ENCODE measurements around the gene MAGT1.

Gene MAGT1

DNA sequence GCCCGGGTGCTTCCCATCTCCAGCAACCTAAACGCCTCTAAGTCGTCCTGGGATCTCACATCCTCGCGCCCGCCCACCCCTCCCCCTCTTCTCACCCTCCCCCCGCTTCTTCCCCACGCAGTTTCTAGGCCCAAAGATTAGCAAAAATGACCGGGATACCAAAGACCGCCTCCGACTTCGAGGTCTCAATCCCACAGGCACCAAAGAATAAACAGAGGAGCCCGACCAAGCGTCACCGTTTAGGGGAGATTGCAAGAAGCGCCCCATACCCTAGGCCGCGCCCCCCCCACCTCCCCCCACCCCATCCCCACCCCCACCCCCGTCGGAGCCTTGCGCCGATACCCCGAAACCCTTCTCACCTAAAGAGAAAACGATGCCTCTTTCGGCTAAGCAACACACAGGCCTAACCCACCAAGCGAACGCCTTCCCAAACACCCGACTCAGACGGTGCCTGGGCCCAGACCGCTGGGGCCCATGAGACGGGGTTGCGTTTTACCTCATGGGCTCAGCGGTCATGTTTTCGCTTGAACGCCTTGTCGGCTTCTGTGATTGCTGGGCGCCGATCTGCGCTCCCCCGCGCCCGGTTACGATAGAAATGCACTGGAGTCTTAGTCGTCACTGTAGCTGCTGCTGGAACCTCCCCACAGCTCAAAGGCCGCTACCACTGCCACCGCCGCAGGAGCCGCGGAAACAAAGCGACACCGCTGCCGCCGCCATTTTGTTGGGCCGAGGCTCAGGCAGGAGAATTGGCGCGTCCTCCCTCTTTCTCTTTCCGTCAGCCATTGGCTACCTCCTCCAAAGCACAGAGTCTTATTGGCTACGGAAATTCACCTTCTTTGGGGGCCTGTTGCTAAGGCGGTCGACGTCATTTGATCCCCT lies 109.5 kb downstream of the MAGT1 start, which contains the start of gene ATRX (continued):
- TF ChIP-seq, protein P1, sequence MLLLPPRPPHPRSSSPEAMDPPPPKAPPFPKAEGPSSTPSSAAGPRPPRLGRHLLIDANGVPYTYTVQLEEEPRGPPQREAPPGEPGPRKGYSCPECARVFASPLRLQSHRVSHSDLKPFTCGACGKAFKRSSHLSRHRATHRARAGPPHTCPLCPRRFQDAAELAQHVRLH (tag by site-specific recombination; IDR thresholded peaks at IDR 0.05), result 0 out of 2 replicates have a peak, but pooled peaks have one; percentile 9
- TF ChIP-seq ZNF623 (tag by site-specific recombination; IDR thresholded peaks at IDR 0.05), result 0 out of 2 replicates have a peak, but pooled peaks have one; percentile 8
- no peak for TF ChIP-seq ZNF24 (tag by site-specific recombination; IDR thresholded peaks at IDR 0.05)

DNA sequence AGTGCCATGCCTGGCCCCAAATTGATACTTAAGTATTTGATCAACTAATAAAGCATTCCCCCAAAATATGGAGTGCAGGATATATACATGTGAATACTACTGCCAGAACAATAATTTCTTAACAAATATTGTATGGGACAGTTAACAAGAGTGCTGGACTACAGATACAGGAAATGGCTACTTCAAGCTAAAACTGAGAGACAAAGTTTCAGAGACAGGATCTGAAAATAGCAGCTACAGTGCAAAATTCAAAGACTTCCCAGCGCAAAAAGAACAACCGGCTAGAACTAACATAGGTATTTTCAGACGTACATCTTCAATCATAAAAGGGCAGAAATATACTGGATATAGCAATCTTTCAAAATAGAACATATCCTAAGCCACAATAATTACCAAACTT lies 115.5 kb downstream of the MAGT1 start:
- Histone ChIP-seq H3K9me3 (ENCODE audit: control insufficient read depth, insufficient read depth, low read depth, low read length) (no peaks in the 10 kb centered on the region), H3K36me3 (ENCODE audit: control insufficient read depth in 2 of 2, insufficient read depth in 1 of 2, low read length in 2 of 2) (no peaks in the 10 kb centered on the region; a peak in 1 of 3 replicates), H3K27ac (ENCODE audit: extremely low read depth, low read depth, low read length) (no peak overlapping the region), H3K4me1 (ENCODE audit: control insufficient read depth, insufficient read depth, low read length) (no peaks in the 10 kb centered on the region; the same call in 1 of the 2 replicates), H3K4me3 (ENCODE audit: low read depth, low read length) (no peak overlapping the region)
- TF ChIP-seq ZNF394 (tag by site-specific recombination; IDR thresholded peaks at IDR 0.05; ENCODE audit: borderline replicate concordance), result no peak
- TF ChIP-seq, protein P2, sequence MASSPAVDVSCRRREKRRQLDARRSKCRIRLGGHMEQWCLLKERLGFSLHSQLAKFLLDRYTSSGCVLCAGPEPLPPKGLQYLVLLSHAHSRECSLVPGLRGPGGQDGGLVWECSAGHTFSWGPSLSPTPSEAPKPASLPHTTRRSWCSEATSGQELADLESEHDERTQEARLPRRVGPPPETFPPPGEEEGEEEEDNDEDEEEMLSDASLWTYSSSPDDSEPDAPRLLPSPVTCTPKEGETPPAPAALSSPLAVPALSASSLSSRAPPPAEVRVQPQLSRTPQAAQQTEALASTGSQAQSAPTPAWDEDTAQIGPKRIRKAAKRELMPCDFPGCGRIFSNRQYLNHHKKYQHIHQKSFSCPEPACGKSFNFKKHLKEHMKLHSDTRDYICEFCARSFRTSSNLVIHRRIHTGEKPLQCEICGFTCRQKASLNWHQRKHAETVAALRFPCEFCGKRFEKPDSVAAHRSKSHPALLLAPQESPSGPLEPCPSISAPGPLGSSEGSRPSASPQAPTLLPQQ (tag by site-specific recombination; IDR thresholded peaks at IDR 0.05), result no peak
- TF ChIP-seq, protein P3, sequence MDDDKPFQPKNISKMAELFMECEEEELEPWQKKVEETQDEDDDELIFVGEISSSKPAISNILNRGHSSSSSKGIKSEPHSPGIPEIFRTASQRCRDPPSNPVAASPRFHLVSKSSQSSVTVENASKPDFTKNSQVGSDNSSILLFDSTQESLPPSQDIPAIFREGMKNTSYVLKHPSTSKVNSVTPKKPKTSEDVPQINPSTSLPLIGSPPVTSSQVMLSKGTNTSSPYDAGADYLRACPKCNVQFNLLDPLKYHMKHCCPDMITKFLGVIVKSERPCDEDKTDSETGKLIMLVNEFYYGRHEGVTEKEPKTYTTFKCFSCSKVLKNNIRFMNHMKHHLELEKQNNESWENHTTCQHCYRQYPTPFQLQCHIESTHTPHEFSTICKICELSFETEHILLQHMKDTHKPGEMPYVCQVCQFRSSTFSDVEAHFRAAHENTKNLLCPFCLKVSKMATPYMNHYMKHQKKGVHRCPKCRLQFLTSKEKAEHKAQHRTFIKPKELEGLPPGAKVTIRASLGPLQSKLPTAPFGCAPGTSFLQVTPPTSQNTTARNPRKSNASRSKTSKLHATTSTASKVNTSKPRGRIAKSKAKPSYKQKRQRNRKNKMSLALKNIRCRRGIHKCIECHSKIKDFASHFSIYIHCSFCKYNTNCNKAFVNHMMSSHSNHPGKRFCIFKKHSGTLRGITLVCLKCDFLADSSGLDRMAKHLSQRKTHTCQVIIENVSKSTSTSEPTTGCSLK (tag by site-specific recombination; IDR thresholded peaks at IDR 0.05), result no peak
- no peak for TF ChIP-seq ZNF560 (tag by site-specific recombination; IDR thresholded peaks at IDR 0.05; ENCODE audit: borderline replicate concordance)
- no peak for TF ChIP-seq ZNF768 (tag by site-specific recombination; IDR thresholded peaks at IDR 0.05)
- no peak for TF ChIP-seq KLF16 (tag by site-specific recombination; IDR thresholded peaks at IDR 0.05)
- TF ChIP-seq ZBTB7A (tag by site-specific recombination; IDR thresholded peaks at IDR 0.05; ENCODE audit: low read depth), result no peak
- TF ChIP-seq, protein P4, sequence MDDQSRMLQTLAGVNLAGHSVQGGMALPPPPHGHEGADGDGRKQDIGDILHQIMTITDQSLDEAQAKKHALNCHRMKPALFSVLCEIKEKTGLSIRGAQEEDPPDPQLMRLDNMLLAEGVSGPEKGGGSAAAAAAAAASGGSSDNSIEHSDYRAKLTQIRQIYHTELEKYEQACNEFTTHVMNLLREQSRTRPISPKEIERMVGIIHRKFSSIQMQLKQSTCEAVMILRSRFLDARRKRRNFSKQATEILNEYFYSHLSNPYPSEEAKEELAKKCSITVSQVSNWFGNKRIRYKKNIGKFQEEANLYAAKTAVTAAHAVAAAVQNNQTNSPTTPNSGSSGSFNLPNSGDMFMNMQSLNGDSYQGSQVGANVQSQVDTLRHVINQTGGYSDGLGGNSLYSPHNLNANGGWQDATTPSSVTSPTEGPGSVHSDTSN (CRISPR knock-in tag; IDR thresholded peaks at IDR 0.05), result no peak
- TF ChIP-seq, protein P5, sequence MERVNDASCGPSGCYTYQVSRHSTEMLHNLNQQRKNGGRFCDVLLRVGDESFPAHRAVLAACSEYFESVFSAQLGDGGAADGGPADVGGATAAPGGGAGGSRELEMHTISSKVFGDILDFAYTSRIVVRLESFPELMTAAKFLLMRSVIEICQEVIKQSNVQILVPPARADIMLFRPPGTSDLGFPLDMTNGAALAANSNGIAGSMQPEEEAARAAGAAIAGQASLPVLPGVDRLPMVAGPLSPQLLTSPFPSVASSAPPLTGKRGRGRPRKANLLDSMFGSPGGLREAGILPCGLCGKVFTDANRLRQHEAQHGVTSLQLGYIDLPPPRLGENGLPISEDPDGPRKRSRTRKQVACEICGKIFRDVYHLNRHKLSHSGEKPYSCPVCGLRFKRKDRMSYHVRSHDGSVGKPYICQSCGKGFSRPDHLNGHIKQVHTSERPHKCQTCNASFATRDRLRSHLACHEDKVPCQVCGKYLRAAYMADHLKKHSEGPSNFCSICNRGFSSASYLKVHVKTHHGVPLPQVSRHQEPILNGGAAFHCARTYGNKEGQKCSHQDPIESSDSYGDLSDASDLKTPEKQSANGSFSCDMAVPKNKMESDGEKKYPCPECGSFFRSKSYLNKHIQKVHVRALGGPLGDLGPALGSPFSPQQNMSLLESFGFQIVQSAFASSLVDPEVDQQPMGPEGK (tag by site-specific recombination; IDR thresholded peaks at IDR 0.05), result no peak
- no peak for TF ChIP-seq ZSCAN23 (tag by site-specific recombination; IDR thresholded peaks at IDR 0.05)
- no peak for TF ChIP-seq ZNF146 (tag by site-specific recombination; IDR thresholded peaks at IDR 0.05)
- ChIA-PET CTCF (interaction anchor here (0.6 kb wide), 1 partner anchor 124 kb away, joined by 3 read pairs; no protein-coding TSS in a partner anchor), POLR2A (no interaction called here)

DNA sequence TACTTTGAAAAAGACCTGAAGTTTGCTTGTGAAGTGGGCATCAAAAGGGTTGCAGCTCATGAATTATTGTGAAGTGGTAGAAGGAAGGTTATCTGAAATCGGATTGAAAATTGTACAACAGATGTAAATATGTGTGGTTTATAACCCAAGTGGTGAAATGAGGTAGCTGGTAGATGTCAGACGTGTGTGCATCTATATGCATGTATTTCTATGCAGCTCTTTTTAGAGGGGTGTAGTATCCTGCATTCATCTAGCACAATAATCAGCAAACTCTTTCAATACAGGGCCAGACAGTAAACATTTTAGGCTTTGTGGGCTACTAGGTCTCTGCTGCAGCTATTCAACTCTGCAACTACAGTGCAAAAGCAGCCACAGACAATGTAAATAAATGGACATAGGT lies 118.6 kb downstream of the MAGT1 start:
- Histone ChIP-seq H3K27ac (ENCODE audit: extremely low read depth, low read depth, low read length) (no peak overlapping the region), H3K4me1 (ENCODE audit: control insufficient read depth, insufficient read depth, low read length) (no peaks in the 10 kb centered on the region; the same call in 1 of the 2 replicates), H3K4me3 (ENCODE audit: low read depth, low read length) (no peak overlapping the region), H3K9me3 (ENCODE audit: control insufficient read depth, insufficient read depth, low read depth, low read length) (no peaks in the 10 kb centered on the region), H3K36me3 (ENCODE audit: control insufficient read depth in 2 of 2, insufficient read depth in 1 of 2, low read length in 2 of 2) (no peaks in the 10 kb centered on the region; a peak in 1 of 3 replicates)
- CTCF ChIA-PET, result no interaction called here
- POLR2A ChIA-PET, result no interaction called here
- TF ChIP-seq, protein P6, sequence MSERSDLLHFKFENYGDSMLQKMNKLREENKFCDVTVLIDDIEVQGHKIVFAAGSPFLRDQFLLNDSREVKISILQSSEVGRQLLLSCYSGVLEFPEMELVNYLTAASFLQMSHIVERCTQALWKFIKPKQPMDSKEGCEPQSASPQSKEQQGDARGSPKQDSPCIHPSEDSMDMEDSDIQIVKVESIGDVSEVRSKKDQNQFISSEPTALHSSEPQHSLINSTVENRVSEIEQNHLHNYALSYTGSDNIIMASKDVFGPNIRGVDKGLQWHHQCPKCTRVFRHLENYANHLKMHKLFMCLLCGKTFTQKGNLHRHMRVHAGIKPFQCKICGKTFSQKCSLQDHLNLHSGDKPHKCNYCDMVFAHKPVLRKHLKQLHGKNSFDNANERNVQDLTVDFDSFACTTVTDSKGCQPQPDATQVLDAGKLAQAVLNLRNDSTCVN (tag by site-specific recombination; optimal IDR thresholded peaks at IDR 0.05), result no peak
- TF ChIP-seq YY2 (tag by site-specific recombination; IDR thresholded peaks at IDR 0.05) (no peak), ZNF416 (tag by site-specific recombination; IDR thresholded peaks at IDR 0.05) (no peak), SCRT2 (tag by site-specific recombination; IDR thresholded peaks at IDR 0.05) (no peak)
- TF ChIP-seq, protein P7, sequence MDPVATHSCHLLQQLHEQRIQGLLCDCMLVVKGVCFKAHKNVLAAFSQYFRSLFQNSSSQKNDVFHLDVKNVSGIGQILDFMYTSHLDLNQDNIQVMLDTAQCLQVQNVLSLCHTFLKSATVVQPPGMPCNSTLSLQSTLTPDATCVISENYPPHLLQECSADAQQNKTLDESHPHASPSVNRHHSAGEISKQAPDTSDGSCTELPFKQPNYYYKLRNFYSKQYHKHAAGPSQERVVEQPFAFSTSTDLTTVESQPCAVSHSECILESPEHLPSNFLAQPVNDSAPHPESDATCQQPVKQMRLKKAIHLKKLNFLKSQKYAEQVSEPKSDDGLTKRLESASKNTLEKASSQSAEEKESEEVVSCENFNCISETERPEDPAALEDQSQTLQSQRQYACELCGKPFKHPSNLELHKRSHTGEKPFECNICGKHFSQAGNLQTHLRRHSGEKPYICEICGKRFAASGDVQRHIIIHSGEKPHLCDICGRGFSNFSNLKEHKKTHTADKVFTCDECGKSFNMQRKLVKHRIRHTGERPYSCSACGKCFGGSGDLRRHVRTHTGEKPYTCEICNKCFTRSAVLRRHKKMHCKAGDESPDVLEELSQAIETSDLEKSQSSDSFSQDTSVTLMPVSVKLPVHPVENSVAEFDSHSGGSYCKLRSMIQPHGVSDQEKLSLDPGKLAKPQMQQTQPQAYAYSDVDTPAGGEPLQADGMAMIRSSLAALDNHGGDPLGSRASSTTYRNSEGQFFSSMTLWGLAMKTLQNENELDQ (tag by site-specific recombination; IDR thresholded peaks at IDR 0.05; ENCODE audit: low read depth), result no peak
